CD4-positive, CD25-positive, alpha-beta regulatory T cell (primary cell): ENCODE measurements around the gene TBC1D3B. TPM values are rescaled to one million over a fixed set of nuclear protein-coding genes. Genes with fewer than 3 reads are reported as not detected.
"Not testable (repeated sequence)": the region's sequence is repeated elsewhere in the genome, so short reads cannot be mapped to it uniquely, and the experiment has no call there.

Experiments
- ATAC-seq, 2 donors: fragments of 150-1000 bp; cut with Tn5 transposase; one replicate each; pipeline ENCODE4 v1.10.0; 2021; ENCODE audit warnings: low read depth in 2 of 2, moderate number of reproducible peaks in 2 of 2, moderate library complexity in 1 of 2
- DNase-seq, 3 donors: peaks; one replicate each; pipeline versions ENCODE4 v3.0.0 to v3.0.0-alpha.2; 2012 to 2022; ENCODE audit warnings: mixed read lengths in 1 of 3
- H3K27ac ChIP-seq: one replicate; pipeline ENCODE4 v1.7.0; 2013; ENCODE audit warnings: mild to moderate bottlenecking, low read length; ENCODE audit not compliant: insufficient read depth, poor library complexity, severe bottlenecking
- H3K27me3 ChIP-seq: one replicate; pipeline ENCODE4 v1.7.0; 2013; ENCODE audit warnings: low read length; ENCODE audit not compliant: control insufficient read depth, insufficient read depth
- H3K36me3 ChIP-seq: one replicate; pipeline ENCODE4 v1.7.0; 2013; ENCODE audit warnings: mild to moderate bottlenecking, low read length, moderate library complexity; ENCODE audit not compliant: control insufficient read depth, insufficient read depth
- H3K4me1 ChIP-seq: 2 replicates; pipeline ENCODE4 v1.7.0; 2013; ENCODE audit warnings: mild to moderate bottlenecking, low read length; ENCODE audit not compliant: insufficient read depth, control insufficient read depth, poor library complexity, severe bottlenecking
- H3K4me3 ChIP-seq: one replicate; pipeline ENCODE4 v1.7.0; 2013; ENCODE audit warnings: low read depth, mild to moderate bottlenecking, low read length, moderate library complexity
- H3K9me3 ChIP-seq, 2 experiments: 1 replicate in 1 of 2; 2 replicates in 1 of 2; pipeline ENCODE4 v1.7.0; 2013; ENCODE audit warnings: low read length in 2 of 2, mild to moderate bottlenecking in 1 of 2, moderate library complexity in 1 of 2; ENCODE audit not compliant: control insufficient read depth in 2 of 2
- H3K27ac Mint-ChIP-seq, 3 donors: one replicate each; pipeline ENCODE4 v1.8.0; 2020 to 2022; ENCODE audit warnings: mild to moderate bottlenecking in 3 of 3, mixed read lengths in 3 of 3, moderate library complexity in 2 of 3
- H3K27me3 Mint-ChIP-seq: one replicate; pipeline ENCODE4 v1.8.0; 2022; ENCODE audit warnings: mild to moderate bottlenecking, mixed read lengths
- H3K36me3 Mint-ChIP-seq: one replicate; pipeline ENCODE4 v1.8.0; 2020; ENCODE audit warnings: mixed read lengths
- H3K4me1 Mint-ChIP-seq, 4 donors: one replicate each; pipeline ENCODE4 v1.8.0; 2020 to 2022; ENCODE audit warnings: mixed read lengths in 4 of 4, mild to moderate bottlenecking in 1 of 4
- H3K4me3 Mint-ChIP-seq, 4 donors: one replicate each; pipeline ENCODE4 v1.8.0; 2020 to 2022; ENCODE audit warnings: mild to moderate bottlenecking in 4 of 4, mixed read lengths in 4 of 4, moderate library complexity in 3 of 4
- H3K9me3 Mint-ChIP-seq, 7 donors: one replicate each; pipeline ENCODE4 v1.8.0; 2020 to 2022; ENCODE audit warnings: mixed read lengths in 7 of 7, mild to moderate bottlenecking in 3 of 7, moderate library complexity in 2 of 7
- polyA plus RNA-seq, 4 donors: library from polyadenylated mRNA; unstranded; fragments of 300-500 nt; fragmentation: Illumina TruSeq; gene quantifications; one replicate each; pipeline ENCODE4 v1.2.3, GENCODE V29; 2021
- total RNA-seq: library from RNA; stranded (reverse); gene quantifications from one replicate; pipeline ENCODE4 v1.2.3, GENCODE V29; 2022

Gene TBC1D3B
- total RNA-seq: 8.5 TPM
- not detected for polyA plus RNA-seq

DNA sequence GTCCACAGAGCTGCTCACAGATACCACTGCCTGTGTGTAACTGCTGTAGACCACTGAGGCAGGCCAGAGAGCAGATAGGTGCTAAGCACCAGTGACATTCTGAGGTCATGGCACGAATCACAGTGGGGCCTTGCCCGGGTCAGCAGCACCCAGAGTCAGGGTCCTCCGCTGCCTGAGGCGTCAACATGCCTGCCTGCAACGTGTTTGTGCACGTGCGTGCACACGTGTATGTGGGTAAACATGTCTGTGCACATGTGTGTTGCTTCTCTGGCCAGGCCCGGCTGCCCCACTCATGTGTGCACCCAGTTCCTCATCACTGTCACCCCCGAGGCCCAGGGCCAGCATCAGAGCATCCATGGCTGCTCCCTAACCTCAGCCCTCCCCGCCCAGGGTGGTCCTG, at the start of gene TBC1D3B:
TSS of gene TBC1D3B (minus strand) at position 101 of the 400 bp plus-strand sequence. CDS start 1,586 bp downstream, outside the sequence.
- not testable (repeated sequence) for H3K27me3 ChIP-seq, H3K9me3 Mint-ChIP-seq, H3K27ac ChIP-seq, DNase-seq, ATAC-seq, H3K4me1 Mint-ChIP-seq, H3K4me3 ChIP-seq, H3K36me3 Mint-ChIP-seq, H3K27ac Mint-ChIP-seq, H3K27me3 Mint-ChIP-seq, H3K9me3 ChIP-seq, H3K4me3 Mint-ChIP-seq, H3K36me3 ChIP-seq, H3K4me1 ChIP-seq

DNA sequence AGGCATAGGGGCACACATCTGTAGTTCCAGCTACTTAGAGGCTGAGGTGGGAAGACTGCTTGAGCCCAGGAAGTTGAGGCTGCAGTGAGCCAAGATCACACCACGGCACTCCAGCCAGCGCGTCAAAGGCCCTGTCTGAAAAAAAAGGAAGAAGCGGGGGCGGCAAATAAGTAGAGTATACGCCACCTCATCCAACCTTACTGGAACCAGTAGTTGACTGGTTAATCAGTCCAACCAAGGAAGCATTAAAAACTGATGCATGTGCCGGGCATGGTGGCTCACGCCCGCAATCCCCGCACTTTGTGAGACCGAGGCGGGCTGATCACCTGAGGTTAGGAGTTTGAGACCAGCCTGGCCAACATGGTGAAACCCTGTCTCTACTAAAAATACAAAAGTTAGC, 46.5 kb upstream of the TBC1D3B start:
- not testable (repeated sequence) for H3K9me3 ChIP-seq, H3K4me3 Mint-ChIP-seq, H3K4me1 ChIP-seq, H3K36me3 ChIP-seq, H3K27me3 ChIP-seq, H3K4me1 Mint-ChIP-seq, H3K27ac Mint-ChIP-seq, H3K4me3 ChIP-seq, H3K36me3 Mint-ChIP-seq, H3K27ac ChIP-seq, H3K9me3 Mint-ChIP-seq, DNase-seq, ATAC-seq
- H3K27me3 Mint-ChIP-seq: peaks cover 12% of the 10 kb centered on the region

DNA sequence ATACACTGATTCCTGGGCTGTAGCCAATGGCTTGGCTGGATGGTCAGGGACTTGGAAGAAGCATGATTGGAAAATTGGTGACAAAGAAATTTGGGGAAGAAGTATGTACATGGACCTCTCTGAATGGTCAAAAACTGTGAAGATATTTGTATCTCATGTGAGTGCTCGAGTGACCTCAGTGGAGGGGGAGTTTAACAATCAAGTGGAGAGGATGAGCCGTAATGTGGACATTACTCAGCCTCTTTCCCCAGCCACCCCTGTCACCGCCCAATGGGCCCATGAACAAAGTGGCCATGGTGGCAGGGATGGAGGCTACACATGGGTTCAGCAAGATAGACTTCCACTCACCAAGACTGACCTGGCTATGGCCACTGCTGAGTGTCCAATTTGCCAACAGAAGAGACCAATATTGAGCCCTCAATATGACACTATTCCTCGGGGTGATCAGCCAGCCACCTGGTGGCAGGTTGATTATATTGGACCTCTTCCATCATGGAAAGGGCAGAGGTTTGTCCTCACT, 45.2 kb upstream of the TBC1D3B start:
- H3K9me3 ChIP-seq, H3K27ac Mint-ChIP-seq: not testable (repeated sequence)

DNA sequence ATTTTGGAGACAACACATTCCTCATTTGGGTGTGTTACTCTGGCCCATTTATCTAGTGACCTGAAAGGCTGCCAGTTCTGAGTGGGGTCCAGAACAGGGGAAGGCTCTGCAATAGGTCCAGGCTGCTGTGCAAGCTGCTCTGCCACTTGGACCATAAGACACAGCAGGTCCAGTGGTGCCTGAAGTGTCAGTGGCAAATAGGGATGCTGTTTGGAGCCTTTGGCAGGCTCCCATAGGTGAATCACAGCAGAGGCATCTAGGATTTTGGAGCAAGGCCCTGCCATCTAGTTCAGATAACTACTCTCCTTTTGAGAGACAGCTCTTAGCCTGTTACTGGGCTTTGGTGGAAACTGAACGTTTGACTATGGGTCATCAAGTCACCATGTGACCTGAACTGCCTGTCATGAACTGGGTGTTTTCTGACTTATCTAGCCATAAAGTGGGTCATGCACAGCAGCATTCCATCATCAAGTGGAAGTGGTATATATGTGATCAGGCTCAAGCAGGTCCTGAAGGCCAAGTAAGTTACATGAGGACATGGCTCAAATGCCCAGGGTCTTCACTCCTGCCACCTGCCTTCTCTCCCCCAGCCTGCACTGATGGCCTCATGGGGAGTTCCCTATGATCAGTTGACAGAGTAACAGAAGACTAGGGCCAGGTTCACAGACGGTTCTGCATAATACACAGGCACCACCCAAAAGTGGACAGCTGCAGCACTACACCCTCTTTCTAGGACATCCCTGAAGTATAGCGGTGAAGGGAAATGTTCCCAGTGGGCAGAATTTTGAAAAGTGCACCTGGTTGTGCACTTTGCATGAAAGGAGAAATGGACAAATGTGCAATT, 44.5 kb upstream of the TBC1D3B start:
- not testable (repeated sequence) for ATAC-seq, H3K27ac Mint-ChIP-seq

More for the DNA sequence above, 45.2 kb upstream of the TBC1D3B start:
- not testable (repeated sequence) for ATAC-seq, H3K4me1 Mint-ChIP-seq, H3K36me3 Mint-ChIP-seq, H3K9me3 Mint-ChIP-seq, H3K27ac ChIP-seq, H3K4me3 ChIP-seq, DNase-seq, H3K4me3 Mint-ChIP-seq, H3K4me1 ChIP-seq, H3K36me3 ChIP-seq, H3K27me3 ChIP-seq
- peaks cover 15% of the 10 kb centered on the region for H3K27me3 Mint-ChIP-seq

DNA sequence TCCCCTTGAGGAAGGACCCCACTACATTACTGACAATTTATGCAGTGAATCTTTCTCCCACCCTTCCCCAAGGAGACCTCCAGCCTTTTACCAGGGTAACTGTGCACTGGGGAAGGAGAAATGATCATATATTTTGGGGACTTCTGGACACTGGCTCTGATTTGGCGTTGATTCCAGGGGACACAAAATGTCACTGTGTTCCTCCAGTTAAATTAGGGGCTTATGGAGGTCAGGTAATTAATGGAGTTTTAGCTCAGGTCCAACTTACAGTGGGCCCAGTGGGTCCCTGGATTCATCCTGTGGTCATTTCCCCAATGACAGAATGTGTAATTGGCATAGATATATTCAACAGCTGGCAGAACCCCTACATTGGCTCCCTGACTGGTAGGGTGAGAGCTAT, 43.1 kb upstream of the TBC1D3B start:
- H3K4me1 Mint-ChIP-seq, H3K36me3 Mint-ChIP-seq, H3K4me1 ChIP-seq, H3K9me3 Mint-ChIP-seq, ATAC-seq, H3K36me3 ChIP-seq, H3K4me3 ChIP-seq, H3K4me3 Mint-ChIP-seq, H3K27ac Mint-ChIP-seq, DNase-seq, H3K27ac ChIP-seq, H3K9me3 ChIP-seq, H3K27me3 ChIP-seq: not testable (repeated sequence)
- peaks cover 17% of the 10 kb centered on the region for H3K27me3 Mint-ChIP-seq

More for the DNA sequence above, 44.5 kb upstream of the TBC1D3B start:
- H3K27ac ChIP-seq, H3K4me3 ChIP-seq, H3K36me3 ChIP-seq, H3K36me3 Mint-ChIP-seq, H3K4me1 ChIP-seq, H3K4me3 Mint-ChIP-seq, H3K27me3 ChIP-seq, H3K9me3 Mint-ChIP-seq, H3K4me1 Mint-ChIP-seq, DNase-seq, H3K9me3 ChIP-seq: not testable (repeated sequence)
- H3K27me3 Mint-ChIP-seq: peaks cover 15% of the 10 kb centered on the region

DNA sequence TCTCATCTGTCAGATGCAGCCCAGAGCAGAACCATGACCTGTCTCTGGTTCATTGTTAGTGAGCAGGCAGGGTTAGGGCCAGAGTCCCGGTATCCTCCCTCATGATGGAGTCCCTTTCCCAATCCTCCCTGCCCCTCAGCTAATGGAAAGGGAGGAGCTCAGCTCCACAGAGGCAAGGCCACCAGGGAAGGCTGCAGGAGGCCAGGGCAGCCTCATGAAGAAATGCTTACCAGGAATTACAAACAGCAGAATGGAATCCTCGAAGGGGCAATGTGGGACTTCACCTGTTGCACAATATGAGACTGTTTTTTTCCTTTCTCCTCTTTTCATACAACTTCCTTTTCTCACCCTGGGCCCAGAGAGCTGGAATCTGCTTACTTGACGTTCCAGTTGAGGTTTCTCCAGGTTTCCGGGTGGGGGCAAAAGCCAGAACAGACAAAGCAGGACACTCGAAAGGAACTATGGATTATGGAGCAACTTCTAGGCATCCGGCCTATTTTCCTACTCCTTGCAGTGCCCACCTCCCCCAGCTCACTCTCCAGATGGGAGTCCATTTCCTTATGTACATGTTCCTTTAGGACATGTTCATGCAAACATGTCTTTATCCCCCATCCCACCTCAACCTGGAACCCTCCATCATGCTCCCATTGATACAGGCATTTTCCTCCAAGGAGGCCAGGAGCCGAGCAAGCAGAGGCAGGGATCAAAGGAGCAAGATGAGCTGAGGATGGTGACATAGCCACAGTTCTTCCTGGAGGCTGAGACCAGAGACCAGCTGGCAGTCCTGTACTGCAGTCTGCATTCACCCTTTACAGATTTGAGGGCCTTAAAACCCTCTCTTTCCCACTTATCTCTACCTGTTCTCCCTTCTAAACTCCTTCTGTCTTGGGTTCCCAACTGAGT, 39.2 kb upstream of the TBC1D3B start:
- not testable (repeated sequence) for H3K36me3 Mint-ChIP-seq, H3K9me3 ChIP-seq, H3K27me3 ChIP-seq, H3K27ac Mint-ChIP-seq, H3K4me3 Mint-ChIP-seq, H3K9me3 Mint-ChIP-seq, ATAC-seq, DNase-seq, H3K27ac ChIP-seq, H3K4me1 Mint-ChIP-seq, H3K4me1 ChIP-seq, H3K36me3 ChIP-seq, H3K4me3 ChIP-seq
- peaks cover 22% of the 10 kb centered on the region for H3K27me3 Mint-ChIP-seq

DNA sequence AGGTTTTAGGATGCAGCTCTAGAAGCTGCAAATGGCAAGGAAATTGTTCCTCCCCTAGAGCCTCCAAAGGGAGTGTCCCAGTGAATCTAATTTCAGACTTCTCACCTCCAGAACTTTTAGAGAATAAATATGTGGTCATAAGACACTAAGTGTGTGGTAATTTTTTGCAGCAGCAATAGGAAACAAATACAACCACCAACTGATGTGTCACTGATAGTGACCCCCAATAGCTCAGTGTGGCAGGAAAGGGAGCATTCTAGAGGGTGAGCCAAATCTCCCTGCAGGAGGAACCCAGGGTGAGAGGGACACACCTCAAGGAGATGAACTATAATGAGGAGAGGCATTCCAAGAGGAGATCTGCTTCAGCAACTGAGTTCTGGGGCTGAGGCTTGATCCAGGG, 38.5 kb upstream of the TBC1D3B start:
- peaks cover 0 to 2% (median 0%) of the 10 kb centered on the region in 7 donors for H3K9me3 Mint-ChIP-seq
- no peaks in the 10 kb centered on the region for H3K36me3 Mint-ChIP-seq
- H3K27ac ChIP-seq: no peak overlapping the region
- no peaks in the 10 kb centered on the region for H3K27me3 ChIP-seq
- H3K27ac Mint-ChIP-seq: no peak overlapping the region
- H3K4me1 ChIP-seq: no peaks in the 10 kb centered on the region
- H3K27me3 Mint-ChIP-seq: peaks cover 26% of the 10 kb centered on the region
- no peak overlapping the region for H3K4me3 Mint-ChIP-seq
- ATAC-seq (no peak), DNase-seq (no peak)
- H3K9me3 ChIP-seq: no peaks in the 10 kb centered on the region
- H3K36me3 ChIP-seq: no peaks in the 10 kb centered on the region
- H3K4me1 Mint-ChIP-seq: no peaks in the 10 kb centered on the region
- H3K4me3 ChIP-seq: no peak overlapping the region
